NB4 (cell line): ENCODE measurements around the gene TNFRSF8.
A peak's percentile ranks its signal among the peaks of the same experiment; 100 is the strongest.

Source experiments
- DNase-seq: peaks from one replicate; pipeline ENCODE4 v3.0.0; 2010; ENCODE audit warnings: low read depth
- H3K4me3 ChIP-seq: one replicate; pipeline ENCODE4 v1.5.1; 2011; ENCODE audit warnings: mild to moderate bottlenecking, low read depth, low read length, moderate library complexity
- MYC ChIP-seq: IDR thresholded peaks from 2 replicates; pipeline ENCODE4 v1.6.1; 2011; ENCODE audit warnings: low read depth, low read length
- POLR2A ChIP-seq: IDR thresholded peaks from 2 replicates; pipeline ENCODE4 v1.6.1; 2011; ENCODE audit warnings: mild to moderate bottlenecking; ENCODE audit not compliant: insufficient read length; ENCODE audit errors: extremely low read depth
- TF ChIP-seq, protein P1 (sequence below): IDR thresholded peaks from 2 replicates; pipeline ENCODE4 v1.6.1; 2011; ENCODE audit warnings: low read depth, low read length
- TF ChIP-seq, protein P2 (sequence below): IDR thresholded peaks from one replicate; pipeline ENCODE4 v1.5.1; 2012; ENCODE audit warnings: low read depth, low read length

TNFRSF8 gene

DNA sequence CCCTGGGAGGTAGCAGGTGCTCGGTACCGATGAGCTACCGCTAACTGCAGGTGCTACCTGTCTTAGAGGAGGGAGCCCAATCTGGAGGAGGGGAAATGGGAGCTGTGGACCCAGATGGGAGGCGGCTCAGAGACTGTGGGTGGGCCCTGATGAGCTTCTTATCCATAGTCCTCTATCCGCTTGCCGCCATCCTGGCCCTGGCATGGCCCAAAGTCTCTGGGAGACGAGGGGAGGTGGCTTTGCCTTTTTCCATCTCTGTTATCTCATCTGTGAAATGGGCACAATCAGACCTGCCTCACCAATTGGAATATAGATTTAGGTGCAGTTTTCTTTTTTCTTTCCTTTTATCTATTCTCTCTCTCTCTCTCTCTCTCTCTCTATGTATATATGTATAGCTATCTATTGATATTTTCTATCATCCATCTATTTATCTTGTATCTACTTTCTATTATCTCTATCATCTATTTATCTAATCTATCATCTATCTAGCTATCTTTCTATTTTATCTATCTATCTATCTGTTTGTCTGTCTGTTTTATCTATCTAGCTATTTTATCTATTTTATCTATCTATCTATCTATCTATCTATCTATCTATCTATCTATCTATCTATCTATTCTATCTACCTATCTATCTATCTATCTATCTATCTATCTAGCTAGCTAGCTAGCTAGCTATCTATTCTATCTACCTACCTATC is 120.1 kb downstream of the TNFRSF8 start:
- DNase-seq, result no peak

DNA sequence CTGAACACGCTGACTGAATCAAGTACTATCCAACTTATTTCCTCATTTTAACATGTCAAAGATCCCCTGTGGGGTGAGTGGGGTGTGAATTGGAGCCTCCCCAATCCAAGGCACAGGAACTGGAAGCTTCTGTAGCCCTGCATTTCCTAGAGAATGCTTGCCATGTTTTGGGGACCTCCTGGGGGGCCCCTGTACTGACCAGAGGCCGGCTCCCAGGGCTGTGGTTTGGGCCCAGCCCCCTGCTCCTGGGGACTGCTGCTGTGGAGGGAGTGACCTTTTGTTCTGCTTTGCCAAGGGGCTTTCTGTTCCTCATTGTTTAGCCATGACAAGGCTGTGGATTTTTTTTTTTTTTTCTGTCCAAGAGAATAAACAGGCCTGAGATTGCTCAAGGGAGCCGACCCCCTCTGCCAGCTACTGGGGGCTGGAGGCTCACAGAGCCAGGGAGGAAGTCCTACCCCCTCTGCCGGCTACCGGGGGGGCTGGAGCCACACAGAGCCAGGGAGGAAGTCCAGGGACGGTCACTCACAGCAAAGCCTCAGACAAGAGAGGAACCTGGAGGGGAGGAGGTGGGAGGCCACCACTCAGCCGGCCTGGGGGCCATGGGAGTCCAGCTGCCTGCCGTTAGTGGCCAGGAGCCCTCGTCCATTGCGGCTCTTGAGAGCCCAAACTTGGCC is 121.0 kb downstream of the TNFRSF8 start:
- no peak overlapping the region for H3K4me3 ChIP-seq
- no peak for TF ChIP-seq POLR2A
- TF ChIP-seq, protein P1, sequence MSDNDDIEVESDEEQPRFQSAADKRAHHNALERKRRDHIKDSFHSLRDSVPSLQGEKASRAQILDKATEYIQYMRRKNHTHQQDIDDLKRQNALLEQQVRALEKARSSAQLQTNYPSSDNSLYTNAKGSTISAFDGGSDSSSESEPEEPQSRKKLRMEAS, result peak; percentile 46; the same call in 1 of the 2 replicates
- TF ChIP-seq, protein P2, sequence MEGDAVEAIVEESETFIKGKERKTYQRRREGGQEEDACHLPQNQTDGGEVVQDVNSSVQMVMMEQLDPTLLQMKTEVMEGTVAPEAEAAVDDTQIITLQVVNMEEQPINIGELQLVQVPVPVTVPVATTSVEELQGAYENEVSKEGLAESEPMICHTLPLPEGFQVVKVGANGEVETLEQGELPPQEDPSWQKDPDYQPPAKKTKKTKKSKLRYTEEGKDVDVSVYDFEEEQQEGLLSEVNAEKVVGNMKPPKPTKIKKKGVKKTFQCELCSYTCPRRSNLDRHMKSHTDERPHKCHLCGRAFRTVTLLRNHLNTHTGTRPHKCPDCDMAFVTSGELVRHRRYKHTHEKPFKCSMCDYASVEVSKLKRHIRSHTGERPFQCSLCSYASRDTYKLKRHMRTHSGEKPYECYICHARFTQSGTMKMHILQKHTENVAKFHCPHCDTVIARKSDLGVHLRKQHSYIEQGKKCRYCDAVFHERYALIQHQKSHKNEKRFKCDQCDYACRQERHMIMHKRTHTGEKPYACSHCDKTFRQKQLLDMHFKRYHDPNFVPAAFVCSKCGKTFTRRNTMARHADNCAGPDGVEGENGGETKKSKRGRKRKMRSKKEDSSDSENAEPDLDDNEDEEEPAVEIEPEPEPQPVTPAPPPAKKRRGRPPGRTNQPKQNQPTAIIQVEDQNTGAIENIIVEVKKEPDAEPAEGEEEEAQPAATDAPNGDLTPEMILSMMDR, result peak; percentile 26
- TF ChIP-seq MYC, result peak; percentile 78
- peak; percentile 92 for DNase-seq

More for the DNA sequence above, 120.1 kb downstream of the TNFRSF8 start:
- no peak overlapping the region for H3K4me3 ChIP-seq
- TF ChIP-seq, protein P2, result no peak
- TF ChIP-seq, protein P1, result no peak
- no peak for TF ChIP-seq POLR2A
- TF ChIP-seq MYC, result no peak

DNA sequence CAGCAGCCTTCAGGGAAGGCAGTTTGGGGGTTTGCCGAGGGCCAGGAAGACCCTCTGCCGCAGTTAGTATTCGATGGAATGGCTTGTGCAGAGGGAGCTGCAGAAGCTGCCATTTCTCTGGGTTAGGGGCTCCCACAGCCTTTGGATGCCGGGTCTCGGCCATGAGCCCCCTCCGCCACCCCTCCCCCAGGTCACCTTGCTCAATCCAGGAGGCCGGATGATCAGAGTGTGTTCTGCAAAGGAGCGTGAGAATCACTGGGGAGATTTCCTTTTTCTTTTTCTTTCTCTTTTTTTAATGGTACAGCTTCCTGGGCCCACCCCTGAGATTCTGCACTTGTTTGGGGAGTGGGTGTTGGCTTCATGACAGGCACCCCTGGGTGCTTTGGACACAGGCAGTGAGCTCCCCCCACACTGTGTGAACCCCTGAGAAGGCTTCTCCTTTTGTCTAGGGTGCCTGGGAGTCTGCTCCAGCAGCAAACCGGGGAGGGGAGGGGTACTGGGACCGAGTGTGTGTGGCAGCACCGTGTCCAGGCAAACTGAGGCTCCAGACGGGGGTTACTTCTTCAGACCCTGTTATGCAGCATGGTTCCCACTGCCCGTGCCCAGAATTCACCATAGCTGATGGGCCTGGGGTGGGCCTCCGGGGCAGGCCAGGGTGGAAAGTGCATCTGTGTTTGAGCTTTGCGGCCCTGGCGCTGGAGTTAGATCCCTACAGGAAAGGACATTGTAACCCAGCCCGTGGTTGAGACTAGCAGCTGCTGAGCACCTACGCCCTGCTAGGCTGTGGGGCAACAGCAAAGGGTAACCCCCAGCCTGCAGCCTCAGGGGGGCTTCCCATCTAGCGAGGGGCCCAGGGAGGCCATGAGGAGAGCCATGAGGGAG is 122.2 kb downstream of the TNFRSF8 start:
- H3K4me3 ChIP-seq, result no peak overlapping the region
- TF ChIP-seq, protein P2, result no peak
- no peak for TF ChIP-seq MYC
- TF ChIP-seq POLR2A, result no peak
- TF ChIP-seq, protein P1, result no peak
- peak; percentile 51 for DNase-seq

DNA sequence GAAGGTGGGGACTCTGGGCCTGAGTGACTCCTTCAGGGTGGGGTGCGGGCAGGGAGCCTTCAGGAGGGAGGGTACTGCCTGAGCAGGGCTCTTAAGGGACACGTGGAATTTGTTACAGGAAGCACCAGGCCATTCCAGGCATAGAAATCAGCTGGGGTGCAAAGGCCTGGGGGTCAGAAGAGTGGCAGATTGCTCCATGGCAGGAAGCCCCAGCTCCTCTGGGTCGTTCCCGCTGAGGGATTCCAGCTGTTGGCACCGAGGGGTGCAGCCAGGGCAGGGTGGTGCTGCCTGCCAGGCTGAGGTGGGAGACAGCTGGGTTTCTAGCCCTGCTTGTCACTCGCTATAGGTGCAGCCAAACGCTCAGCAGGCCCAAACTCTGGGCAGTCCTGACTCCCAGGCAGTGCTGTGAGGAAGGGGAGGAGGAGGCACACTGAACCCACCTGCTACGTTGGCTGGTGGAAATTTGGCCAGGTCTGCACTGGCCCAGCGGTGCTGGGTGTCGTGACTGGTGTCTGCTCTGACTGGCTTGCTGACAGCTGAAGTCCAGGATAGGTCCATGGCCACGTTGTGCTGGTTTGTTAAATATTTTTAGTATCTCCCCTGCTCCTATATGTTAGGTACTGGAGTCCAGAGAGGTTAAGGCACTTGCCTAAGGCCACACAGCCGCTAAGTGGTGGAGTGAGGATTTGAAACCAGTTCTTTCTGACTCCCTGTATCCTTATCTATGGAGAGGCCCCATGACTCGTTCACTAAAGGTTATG is 123.0 kb downstream of the TNFRSF8 start:
- H3K4me3 ChIP-seq, result no peak overlapping the region
- DNase-seq, result no peak
- TF ChIP-seq, protein P2, result no peak
- TF ChIP-seq MYC (no peak), POLR2A (no peak)
- TF ChIP-seq, protein P1, result no peak

DNA sequence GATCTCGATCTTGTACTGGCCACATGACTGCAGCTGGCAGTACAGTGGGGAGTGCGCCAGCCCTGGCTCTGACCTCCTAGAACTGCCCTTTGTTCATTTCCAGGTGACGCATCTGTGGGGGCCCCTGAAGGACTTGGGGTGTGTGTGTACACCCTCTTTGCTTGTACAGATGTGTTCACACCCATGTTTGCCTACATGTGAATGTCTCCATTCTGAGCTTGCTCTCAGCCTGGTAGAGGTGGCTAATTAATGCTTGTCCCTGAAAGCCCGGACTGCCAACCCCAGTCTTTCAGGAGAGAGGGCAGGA is 123.5 kb downstream of the TNFRSF8 start:
- TF ChIP-seq, protein P1, result no peak
- TF ChIP-seq, protein P2, result no peak
- TF ChIP-seq MYC (no peak), POLR2A (no peak)
- no peak overlapping the region for H3K4me3 ChIP-seq
- DNase-seq, result no peak
